ENCODE results near the gene AFF3.
A peak's percentile ranks its signal among the peaks of the same experiment; 100 is the strongest.

AFF3 gene

GRCh38 chr2:99805930-99806476 lies 336.4 kb downstream of the AFF3 start:
- Histone ChIP-seq H3K79me1 (ENCODE audit: low read length) (no peaks in the 10 kb centered on the region), H3K4me2 (ENCODE audit: low read length) (no peak overlapping the region), H2BK5ac (ENCODE audit: low read depth, low read length, poor library complexity) (no peak overlapping the region), H3K4me1 (ENCODE audit: control insufficient read depth in 1 of 2, insufficient read depth in 2 of 2, low read length in 2 of 2) (no peaks in the 10 kb centered on the region), H4K91ac (ENCODE audit: low read depth, low read length) (no peak overlapping the region), H3K27me3 (ENCODE audit: insufficient read depth, low read length) (no peaks in the 10 kb centered on the region), H3K18ac (ENCODE audit: low read length) (no peak overlapping the region), H3K4ac (ENCODE audit: low read depth, low read length) (no peak overlapping the region), H3K36me3 (ENCODE audit: control insufficient read depth in 1 of 2, insufficient read depth in 2 of 2, low read length in 2 of 2) (no peaks in the 10 kb centered on the region), H3K23ac (ENCODE audit: low read length) (no peak overlapping the region), H3K4me3 (ENCODE audit: low read depth, low read length) (no peak overlapping the region), H3K79me2 (ENCODE audit: control insufficient read depth, insufficient read depth, low read length, poor library complexity) (no peaks in the 10 kb centered on the region), H3K27ac (ENCODE audit: low read depth, low read length) (no peak overlapping the region), H3K9me3 (ENCODE audit: insufficient read depth, low read depth, low read length) (no peaks in the 10 kb centered on the region), H4K8ac (ENCODE audit: low read depth, low read length) (no peak overlapping the region), H2BK12ac (ENCODE audit: low read length) (no peak overlapping the region), H2AK5ac (ENCODE audit: low read length) (no peak overlapping the region), H2BK120ac (ENCODE audit: insufficient read depth, low read length, poor library complexity) (no peak overlapping the region), H4K12ac (ENCODE audit: low read depth, low read length) (no peak overlapping the region), H3K14ac (ENCODE audit: low read length) (no peak overlapping the region), H3K9ac (ENCODE audit: low read length) (no peak overlapping the region), H2AFZ (ENCODE audit: insufficient read depth, low read length, poor library complexity) (no peak overlapping the region)
- no peak for DNase-seq
- no CpG with 5 or more reads among the region's 5 CpGs for WGBS (ENCODE audit: extremely low coverage, insufficient coverage, insufficient read length)

GRCh38 chr2:99803846-99804245 lies 338.5 kb downstream of the AFF3 start:
- Histone ChIP-seq H2AFZ (ENCODE audit: insufficient read depth, low read length, poor library complexity) (no peak overlapping the region), H3K9ac (ENCODE audit: low read length) (no peak overlapping the region), H2BK120ac (ENCODE audit: insufficient read depth, low read length, poor library complexity) (no peak overlapping the region), H3K18ac (ENCODE audit: low read length) (no peak overlapping the region), H3K79me1 (ENCODE audit: low read length) (no peaks in the 10 kb centered on the region), H3K36me3 (ENCODE audit: control insufficient read depth in 1 of 2, insufficient read depth in 2 of 2, low read length in 2 of 2) (no peaks in the 10 kb centered on the region), H3K9me3 (ENCODE audit: insufficient read depth, low read depth, low read length) (no peaks in the 10 kb centered on the region), H3K79me2 (ENCODE audit: control insufficient read depth, insufficient read depth, low read length, poor library complexity) (no peaks in the 10 kb centered on the region), H3K4me2 (ENCODE audit: low read length) (no peak overlapping the region), H3K23ac (ENCODE audit: low read length) (no peak overlapping the region), H4K91ac (ENCODE audit: low read depth, low read length) (no peak overlapping the region), H2BK5ac (ENCODE audit: low read depth, low read length, poor library complexity) (no peak overlapping the region), H2AK5ac (ENCODE audit: low read length) (no peak overlapping the region), H3K27me3 (ENCODE audit: insufficient read depth, low read length) (no peaks in the 10 kb centered on the region), H3K4me1 (ENCODE audit: control insufficient read depth in 1 of 2, insufficient read depth in 2 of 2, low read length in 2 of 2) (no peaks in the 10 kb centered on the region), H4K8ac (ENCODE audit: low read depth, low read length) (no peak overlapping the region), H3K14ac (ENCODE audit: low read length) (no peak overlapping the region), H2BK12ac (ENCODE audit: low read length) (no peak overlapping the region), H3K27ac (ENCODE audit: low read depth, low read length) (no peak overlapping the region), H4K12ac (ENCODE audit: low read depth, low read length) (no peak overlapping the region), H3K4ac (ENCODE audit: low read depth, low read length) (no peak overlapping the region), H3K4me3 (ENCODE audit: low read depth, low read length) (no peak overlapping the region)
- peak in 1 of 2 donors; percentile 25 for DNase-seq
- WGBS (ENCODE audit: extremely low coverage, insufficient coverage, insufficient read length): no CpG with 5 or more reads among the region's 1 CpG

- no peak overlapping the region for H3K4ac ChIP-seq (ENCODE audit: low read depth, low read length)
- H3K27ac ChIP-seq (ENCODE audit: low read depth, low read length): no peak overlapping the region
- H2BK12ac ChIP-seq (ENCODE audit: low read length): no peak overlapping the region
- no peaks in the 10 kb centered on the region for H3K79me1 ChIP-seq (ENCODE audit: low read length)
- no peaks in the 10 kb centered on the region for H3K79me2 ChIP-seq (ENCODE audit: control insufficient read depth, insufficient read depth, low read length, poor library complexity)
- H3K18ac ChIP-seq (ENCODE audit: low read length): no peak overlapping the region
- H2AK5ac ChIP-seq (ENCODE audit: low read length): no peak overlapping the region
- no peak overlapping the region for H2BK120ac ChIP-seq (ENCODE audit: insufficient read depth, low read length, poor library complexity)
- no peak overlapping the region for H3K4me3 ChIP-seq (ENCODE audit: low read depth, low read length)
- H3K4me1 ChIP-seq (ENCODE audit: control insufficient read depth in 1 of 2, insufficient read depth in 2 of 2, low read length in 2 of 2): no peaks in the 10 kb centered on the region
- WGBS (ENCODE audit: extremely low coverage, insufficient coverage, insufficient read length): no CpG with 5 or more reads among the region's 1 CpG
- H3K14ac ChIP-seq (ENCODE audit: low read length): no peak overlapping the region
- H3K36me3 ChIP-seq (ENCODE audit: control insufficient read depth in 1 of 2, insufficient read depth in 2 of 2, low read length in 2 of 2): no peaks in the 10 kb centered on the region
- H2AFZ ChIP-seq (ENCODE audit: insufficient read depth, low read length, poor library complexity): no peak overlapping the region
- H3K27me3 ChIP-seq (ENCODE audit: insufficient read depth, low read length): no peaks in the 10 kb centered on the region
- H3K4me2 ChIP-seq (ENCODE audit: low read length): no peak overlapping the region
- H3K9ac ChIP-seq (ENCODE audit: low read length): no peak overlapping the region
- H3K23ac ChIP-seq (ENCODE audit: low read length): no peak overlapping the region
- H4K8ac ChIP-seq (ENCODE audit: low read depth, low read length): no peak overlapping the region
- H3K9me3 ChIP-seq (ENCODE audit: insufficient read depth, low read depth, low read length): no peaks in the 10 kb centered on the region
- no peak overlapping the region for H4K12ac ChIP-seq (ENCODE audit: low read depth, low read length)
- no peak overlapping the region for H2BK5ac ChIP-seq (ENCODE audit: low read depth, low read length, poor library complexity)
- DNase-seq: no peak
- no peak overlapping the region for H4K91ac ChIP-seq (ENCODE audit: low read depth, low read length)
Observed at GRCh38 chr2:99802734-99803133, 339.7 kb downstream of the AFF3 start.

- no peak overlapping the region for H3K4me2 ChIP-seq (ENCODE audit: low read length)
- no peaks in the 10 kb centered on the region for H3K79me1 ChIP-seq (ENCODE audit: low read length)
- H4K12ac ChIP-seq (ENCODE audit: low read depth, low read length): no peak overlapping the region
- H3K4ac ChIP-seq (ENCODE audit: low read depth, low read length): no peak overlapping the region
- H3K36me3 ChIP-seq (ENCODE audit: control insufficient read depth in 1 of 2, insufficient read depth in 2 of 2, low read length in 2 of 2): no peaks in the 10 kb centered on the region
- no peak overlapping the region for H2BK5ac ChIP-seq (ENCODE audit: low read depth, low read length, poor library complexity)
- no peak overlapping the region for H3K4me3 ChIP-seq (ENCODE audit: low read depth, low read length)
- DNase-seq: no peak
- no peak overlapping the region for H3K27ac ChIP-seq (ENCODE audit: low read depth, low read length)
- no peaks in the 10 kb centered on the region for H3K27me3 ChIP-seq (ENCODE audit: insufficient read depth, low read length)
- no peak overlapping the region for H3K9ac ChIP-seq (ENCODE audit: low read length)
- H3K79me2 ChIP-seq (ENCODE audit: control insufficient read depth, insufficient read depth, low read length, poor library complexity): no peaks in the 10 kb centered on the region
- no peak overlapping the region for H4K91ac ChIP-seq (ENCODE audit: low read depth, low read length)
- no peak overlapping the region for H4K8ac ChIP-seq (ENCODE audit: low read depth, low read length)
- H3K14ac ChIP-seq (ENCODE audit: low read length): no peak overlapping the region
- no peak overlapping the region for H2BK12ac ChIP-seq (ENCODE audit: low read length)
- WGBS (ENCODE audit: extremely low coverage, insufficient coverage, insufficient read length): no CpG with 5 or more reads among the region's 4 CpGs
- H2AFZ ChIP-seq (ENCODE audit: insufficient read depth, low read length, poor library complexity): no peak overlapping the region
- no peak overlapping the region for H2AK5ac ChIP-seq (ENCODE audit: low read length)
- no peak overlapping the region for H2BK120ac ChIP-seq (ENCODE audit: insufficient read depth, low read length, poor library complexity)
- H3K23ac ChIP-seq (ENCODE audit: low read length): no peak overlapping the region
- no peak overlapping the region for H3K18ac ChIP-seq (ENCODE audit: low read length)
- H3K9me3 ChIP-seq (ENCODE audit: insufficient read depth, low read depth, low read length): no peaks in the 10 kb centered on the region
- H3K4me1 ChIP-seq (ENCODE audit: control insufficient read depth in 1 of 2, insufficient read depth in 2 of 2, low read length in 2 of 2): no peaks in the 10 kb centered on the region
Observed at GRCh38 chr2:99801327-99801901, 341.0 kb downstream of the AFF3 start.
